H9 (cell line): ENCODE results near the gene MOBP. TPM values are rescaled to one million over a fixed set of nuclear protein-coding genes. Genes with fewer than 3 reads are reported as not detected.

Experiments
- DNase-seq: peaks from one replicate; pipeline ENCODE4 v3.0.0-alpha.2; 2017
- H2AFZ ChIP-seq: one replicate; pipeline ENCODE4 v1.6.1; 2013; ENCODE audit warnings: mild to moderate bottlenecking, low read length, control low read depth, moderate library complexity
- H2AK5ac ChIP-seq: 2 replicates; pipeline ENCODE4 v1.6.1; 2013; ENCODE audit warnings: low read length, control low read depth, mixed read lengths; ENCODE audit not compliant: insufficient read length
- H2BK120ac ChIP-seq: one replicate; pipeline ENCODE4 v1.6.1; 2013; ENCODE audit warnings: low read depth, mild to moderate bottlenecking, low read length, control low read depth, inconsistent platforms; ENCODE audit not compliant: poor library complexity, severe bottlenecking
- H2BK12ac ChIP-seq: 2 replicates; pipeline ENCODE4 v1.6.1; 2013; ENCODE audit warnings: low read length, control low read depth, mixed read lengths, low read depth; ENCODE audit not compliant: insufficient read length
- H2BK15ac ChIP-seq: 2 replicates; pipeline ENCODE4 v1.6.1; 2013; ENCODE audit warnings: low read depth, low read length, control low read depth
- H2BK20ac ChIP-seq: one replicate; pipeline ENCODE4 v1.6.1; 2013; ENCODE audit warnings: low read depth, mild to moderate bottlenecking, low read length, control low read depth, inconsistent platforms; ENCODE audit not compliant: poor library complexity, severe bottlenecking
- H2BK5ac ChIP-seq: 2 replicates; pipeline ENCODE4 v1.6.1; 2013; ENCODE audit warnings: low read length, control low read depth, mixed read lengths; ENCODE audit not compliant: insufficient read length
- H3K14ac ChIP-seq: 2 replicates; pipeline ENCODE4 v1.6.1; 2013; ENCODE audit warnings: low read length, control low read depth; ENCODE audit not compliant: insufficient read depth
- H3K18ac ChIP-seq: 2 replicates; pipeline ENCODE4 v1.6.1; 2013; ENCODE audit warnings: low read depth, mild to moderate bottlenecking, mixed read lengths, low read length, control low read depth; ENCODE audit not compliant: insufficient read length
- H3K23ac ChIP-seq: 2 replicates; pipeline ENCODE4 v1.6.1; 2013; ENCODE audit warnings: low read length, control low read depth, mixed read lengths, low read depth; ENCODE audit not compliant: insufficient read length
- H3K23me2 ChIP-seq: 2 replicates; pipeline ENCODE4 v1.6.1; 2013; ENCODE audit warnings: low read depth, mild to moderate bottlenecking, mixed read lengths, low read length, control low read depth; ENCODE audit not compliant: insufficient read length, poor library complexity, severe bottlenecking
- H3K27ac ChIP-seq: 2 replicates; pipeline ENCODE4 v1.5.1; 2013; ENCODE audit warnings: low read length, control low read depth, mixed read lengths, low read depth; ENCODE audit not compliant: insufficient read length
- H3K27me3 ChIP-seq: 2 replicates; pipeline ENCODE4 v1.6.1; 2013; ENCODE audit warnings: low read length, control low read depth, inconsistent platforms; ENCODE audit not compliant: insufficient read depth
- H3K4ac ChIP-seq: 2 replicates; pipeline ENCODE4 v1.6.1; 2013; ENCODE audit warnings: low read depth, mild to moderate bottlenecking, control low read depth, inconsistent platforms, low read length, moderate library complexity
- H3K4me1 ChIP-seq: 2 replicates; pipeline ENCODE4 v1.6.1; 2013; ENCODE audit warnings: low read length, control low read depth, inconsistent platforms; ENCODE audit not compliant: insufficient read depth
- H3K4me2 ChIP-seq: 2 replicates; pipeline ENCODE4 v1.6.1; 2013; ENCODE audit warnings: low read length, control low read depth, mixed read lengths; ENCODE audit not compliant: insufficient read length, insufficient read depth
- H3K56ac ChIP-seq: 2 replicates; pipeline ENCODE4 v1.6.1; 2013; ENCODE audit warnings: low read depth, mild to moderate bottlenecking, mixed read lengths, low read length, control low read depth; ENCODE audit not compliant: insufficient read length
- H3K79me1 ChIP-seq: 2 replicates; pipeline ENCODE4 v1.6.1; 2013; ENCODE audit warnings: low read depth, mild to moderate bottlenecking, moderate library complexity, low read length, control low read depth, inconsistent platforms; ENCODE audit not compliant: insufficient read depth, poor library complexity, severe bottlenecking
- H3K79me2 ChIP-seq: 2 replicates; pipeline ENCODE4 v1.6.1; 2013; ENCODE audit warnings: low read length, control low read depth, inconsistent platforms; ENCODE audit not compliant: insufficient read depth
- H3K9ac ChIP-seq: 2 replicates; pipeline ENCODE4 v1.6.1; 2013; ENCODE audit warnings: low read length, control low read depth, mixed read lengths; ENCODE audit not compliant: insufficient read length; ENCODE audit errors: extremely low read depth
- H3K9me3 ChIP-seq: one replicate; pipeline ENCODE4 v1.6.1; 2013; ENCODE audit warnings: low read depth, low read length, inconsistent platforms; ENCODE audit not compliant: control insufficient read depth
- H3T11ph ChIP-seq: one replicate; pipeline ENCODE4 v1.6.1; 2013; ENCODE audit warnings: mild to moderate bottlenecking, low read length, control low read depth, inconsistent platforms
- H4K20me1 ChIP-seq: one replicate; pipeline ENCODE4 v1.6.1; 2013; ENCODE audit not compliant: control insufficient read depth, insufficient read length, insufficient read depth
- H4K5ac ChIP-seq: 2 replicates; pipeline ENCODE4 v1.6.1; 2013; ENCODE audit warnings: low read depth, mild to moderate bottlenecking, mixed read lengths, low read length, control low read depth; ENCODE audit not compliant: insufficient read length
- H4K8ac ChIP-seq: replicated peaks from 2 replicates; pipeline ENCODE4 v1.6.1; 2013; ENCODE audit warnings: low read length, control low read depth, mixed read lengths, low read depth; ENCODE audit not compliant: insufficient read length
- H4K91ac ChIP-seq: 2 replicates; pipeline ENCODE4 v1.6.1; 2013; ENCODE audit warnings: low read depth, mild to moderate bottlenecking, moderate library complexity, mixed read lengths, low read length, control low read depth; ENCODE audit not compliant: insufficient read length
- H3K27ac Mint-ChIP-seq, 3 experiments: 2 replicates in 2 of 3; 3 replicates in 1 of 3; pipeline ENCODE4 v1.8.0; 2020 to 2021; ENCODE audit warnings: mixed read lengths in 3 of 3, mild to moderate bottlenecking in 1 of 3, moderate library complexity in 1 of 3
- H3K27me3 Mint-ChIP-seq: 2 replicates; pipeline ENCODE4 v1.8.0; 2021; ENCODE audit warnings: low read depth, mild to moderate bottlenecking, moderate library complexity, mixed read lengths
- H3K36me3 Mint-ChIP-seq, 3 experiments: 2 replicates in 2 of 3; 3 replicates in 1 of 3; pipeline ENCODE4 v1.8.0; 2020 to 2021; ENCODE audit warnings: low read depth in 3 of 3, mixed read lengths in 3 of 3; ENCODE audit not compliant: insufficient read depth in 1 of 3
- H3K4me1 Mint-ChIP-seq, 2 experiments: 2 replicates each; pipeline ENCODE4 v1.8.0; 2020; ENCODE audit warnings: mixed read lengths in 2 of 2
- H3K4me3 Mint-ChIP-seq, 2 experiments: 2 replicates in 1 of 2; 3 replicates in 1 of 2; pipeline ENCODE4 v1.8.0; 2020 to 2021; ENCODE audit warnings: mild to moderate bottlenecking in 2 of 2, mixed read lengths in 2 of 2, moderate library complexity in 1 of 2
- H3K9me3 Mint-ChIP-seq, 2 experiments: 2 replicates in 1 of 2; 3 replicates in 1 of 2; pipeline ENCODE4 v1.8.0; 2020; ENCODE audit warnings: mild to moderate bottlenecking in 2 of 2, mixed read lengths in 2 of 2, moderate library complexity in 1 of 2
- CTCF ChIP-seq: fragments of 200-600 bp; sonication (generic); conservative IDR thresholded peaks from 3 replicates; pipeline ENCODE4 v1.8.0; 2021; ENCODE audit warnings: antibody characterized with exemption, mild to moderate bottlenecking
- WGBS: extraction: QIAGEN DNeasy Blood & Tissue Kit; methylation state at CpG from one replicate; pipeline ENCODE4 v1.1.7; 2013; ENCODE audit warnings: missing lambda C conversion rate, low lambda C conversion rate, mixed read lengths; ENCODE audit not compliant: insufficient read length; ENCODE audit errors: extremely low coverage; 5-methylcytosine and 5-hydroxymethylcytosine counted together
- total RNA-seq: library from RNA; stranded (reverse); gene quantifications from 2 replicates; pipeline ENCODE4 v1.2.1, GENCODE V29; 2021

Gene MOBP
- total RNA-seq, 1 experiment from 2014 or later, result not detected

- Histone ChIP-seq H2BK5ac (no peak overlapping the region), H3K23me2 (no peaks in the 10 kb centered on the region), H3K79me2 (no peaks in the 10 kb centered on the region), H3K18ac (no peak overlapping the region), H3K27ac (no peak overlapping the region), H2BK12ac (no peak overlapping the region), H3K27me3 (no peaks in the 10 kb centered on the region), H3K4ac (no peak overlapping the region), H3T11ph (no peak overlapping the region), H3K56ac (no peak overlapping the region), H3K9me3 (no peaks in the 10 kb centered on the region), H4K91ac (no peak overlapping the region), H4K20me1 (no peaks in the 10 kb centered on the region), H3K4me2 (no peak overlapping the region), H2BK20ac (no peak overlapping the region), H2AK5ac (no peak overlapping the region), H3K23ac (no peak overlapping the region), H3K9ac (no peak overlapping the region), H2AFZ (no peak overlapping the region), H3K14ac (no peak overlapping the region), H3K4me1 (no peaks in the 10 kb centered on the region), H4K8ac (no peak overlapping the region), H4K5ac (no peak overlapping the region), H3K79me1 (no peaks in the 10 kb centered on the region), H2BK15ac (no peak overlapping the region), H2BK120ac (no peak overlapping the region)
- peaks cover 0 to 5% (median 0%) of the 10 kb centered on the region in 3 experiments; a peak in 2 of 7 replicates for H3K36me3 Mint-ChIP-seq
- no peak overlapping the region for H3K4me3 Mint-ChIP-seq
- peaks cover 9 to 17% of the 10 kb centered on the region in 2 experiments for H3K4me1 Mint-ChIP-seq
- peaks cover 5% of the 10 kb centered on the region; the same call in 1 of the 2 replicates for H3K27me3 Mint-ChIP-seq
- no peak for DNase-seq
- no peaks in the 10 kb centered on the region for H3K9me3 Mint-ChIP-seq
- H3K27ac Mint-ChIP-seq, result no peak overlapping the region
- 100% methylated on average over 1 of the region's 1 CpG for WGBS
- no peak for TF ChIP-seq CTCF
These were observed 44.0 kb upstream of the MOBP start for GRCh38 chr3:39423436-39423970.
